Adrenal gland (tissue), 12 donors: ENCODE measurements around the gene ERCC3. TPM values are rescaled to one million over a fixed set of nuclear protein-coding genes. Genes with fewer than 3 reads are reported as not detected.

ENCODE experiments used
- DNase-seq, 7 donors: peaks; one replicate each; pipeline ENCODE4 v3.0.0-alpha.2; 2019 to 2020
- H3K27ac ChIP-seq, 5 donors: fragments of 200-600 bp; sonication (generic) in 4 of 5; 1 replicate in 3 of 5; 2 replicates in 2 of 5; pipeline versions ENCODE4 v1.5.1 to v1.8.0; 2016 to 2020; ENCODE audit warnings: mild to moderate bottlenecking in 1 of 5
- H3K27me3 ChIP-seq: fragments of 200-600 bp; 2 replicates; pipeline ENCODE4 v1.8.0; 2021
- H3K36me3 ChIP-seq, 2 donors: fragments of 200-600 bp; replicated peaks in 1 of 2; 1 replicate in 1 of 2; 2 replicates in 1 of 2; pipeline versions ENCODE4 v1.5.1 to v1.8.0; 2018 to 2022
- H3K4me1 ChIP-seq, 2 donors: fragments of 200-600 bp; replicated peaks in 1 of 2; 1 replicate in 1 of 2; 2 replicates in 1 of 2; pipeline versions ENCODE4 v1.5.1 to v1.8.0; 2018 to 2021
- H3K4me3 ChIP-seq, 4 donors: fragments of 200-600 bp; sonication (generic) in 3 of 4; one replicate each; pipeline ENCODE4 v1.5.1; 2016 to 2018
- H3K9me3 ChIP-seq, 3 donors: fragments of 200-600 bp; sonication (generic) in 1 of 3; replicated peaks in 1 of 3; 1 replicate in 2 of 3; 2 replicates in 1 of 3; pipeline versions ENCODE4 v1.5.1 to v1.8.0; 2016 to 2021
- POLR2A ChIP-seq, 2 donors: fragments of 450-650 bp; IDR thresholded peaks; one replicate each; pipeline ENCODE4 v1.6.1; 2017; ENCODE audit warnings: antibody characterized with exemption in 2 of 2, mild to moderate bottlenecking in 2 of 2, moderate library complexity in 1 of 2
- WGBS, 4 donors: extraction: QIAGEN DNeasy Blood & Tissue Kit in 2 of 4; methylation state at CpG; one replicate each; pipeline versions ENCODE4 v1.1.5 to v1.1.7; 2013 to 2017; 5-methylcytosine and 5-hydroxymethylcytosine counted together
- intact Hi-C, 2 donors: fragments of 100-400 bp; cut with DNase I; formaldehyde crosslinking; loops; one replicate each; pipeline versions ENCODE4 v1.14.1 to v1.15.0; 2022 to 2023
- polyA plus RNA-seq, 3 donors: library from polyadenylated mRNA; stranded (reverse); fragments of 200-250 nt in 2 of 3; fragments of 350-450 nt in 1 of 3; fragmentation: Illumina TruSeq in 1 of 3; extraction: RNeasy Lipid Tissue Mini Kit (QIAGEN cat#74804) in 1 of 3; gene quantifications; one replicate each; pipeline ENCODE4 v1.2.3, GENCODE V29; 2013 to 2014
- total RNA-seq, 9 donors: library from RNA; depleted of rRNA in 4 of 9; stranded (reverse); fragments of >200 nt in 4 of 9; fragments of 120-200 nt in 1 of 9; fragmentation: NEBNext Ultra II Directional in 1 of 9; extraction: Animal tissue kit (Norgen Biotek cat#: 25700) in 1 of 9; gene quantifications; one replicate each; pipeline versions ENCODE4 v1.1.0 to v1.2.4, GENCODE V29; 2013 to 2023
- TF ChIP-seq, protein P1 (sequence below), 6 experiments: fragments of 450-650 bp in 4 of 6; fragments of 200-600 bp in 2 of 6; sonication (generic) in 1 of 6; IDR thresholded peaks; 1 replicate in 5 of 6; 2 replicates in 1 of 6; pipeline versions ENCODE4 v1.5.1 to v1.8.0; 2016 to 2021; ENCODE audit warnings: antibody characterized with exemption in 6 of 6, mild to moderate bottlenecking in 2 of 6, moderate library complexity in 1 of 6
- donor health status: healthy with polysubstance abuse.
- donor health status: Bipolar disorder and iron deficiency.
- donor health status: DM: yes; HTN: yes; CAD: no.
- donor health status: DM: no; HTN: no; CAD: no.
- donor health status: DM: no; HTN: no; CAD: no.
- donor health status: DM: yes; HTN: yes; CAD: no.

ERCC3 gene
- total and polyA plus RNA-seq, 12 donors: 26.7 to 65.8 (median 37.5) TPM

DNA sequence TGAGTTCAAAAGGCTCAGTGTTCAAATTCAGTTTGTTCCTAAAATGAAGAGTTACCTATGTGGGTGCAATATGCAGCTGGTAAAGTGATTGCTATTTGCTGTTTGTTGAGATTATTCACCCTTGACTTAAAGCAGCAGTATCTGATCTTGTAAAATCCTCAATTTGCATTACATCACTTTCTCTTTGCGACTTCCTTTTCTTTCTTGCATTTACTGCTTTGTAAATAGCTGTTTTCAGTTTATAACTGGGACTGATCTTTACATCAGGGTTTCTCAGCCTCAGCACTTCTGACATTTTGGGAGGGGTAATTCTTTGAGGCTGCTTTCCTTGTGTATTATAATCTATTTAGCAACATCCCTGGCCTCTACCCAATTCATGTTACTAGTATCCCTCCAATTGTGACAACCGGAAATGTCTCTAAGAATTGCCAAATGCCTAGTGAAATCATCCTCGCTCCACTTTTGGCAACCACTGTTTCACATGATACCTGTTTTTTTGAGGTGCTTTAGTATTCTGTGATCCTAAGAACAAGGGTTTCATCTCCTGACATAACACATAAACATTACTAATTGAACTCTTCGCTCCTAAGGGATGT, 12.1 kb upstream of the ERCC3 start:
- TF ChIP-seq POLR2A (IDR thresholded peaks at IDR 0.05): no peak
- TF ChIP-seq, protein P1, sequence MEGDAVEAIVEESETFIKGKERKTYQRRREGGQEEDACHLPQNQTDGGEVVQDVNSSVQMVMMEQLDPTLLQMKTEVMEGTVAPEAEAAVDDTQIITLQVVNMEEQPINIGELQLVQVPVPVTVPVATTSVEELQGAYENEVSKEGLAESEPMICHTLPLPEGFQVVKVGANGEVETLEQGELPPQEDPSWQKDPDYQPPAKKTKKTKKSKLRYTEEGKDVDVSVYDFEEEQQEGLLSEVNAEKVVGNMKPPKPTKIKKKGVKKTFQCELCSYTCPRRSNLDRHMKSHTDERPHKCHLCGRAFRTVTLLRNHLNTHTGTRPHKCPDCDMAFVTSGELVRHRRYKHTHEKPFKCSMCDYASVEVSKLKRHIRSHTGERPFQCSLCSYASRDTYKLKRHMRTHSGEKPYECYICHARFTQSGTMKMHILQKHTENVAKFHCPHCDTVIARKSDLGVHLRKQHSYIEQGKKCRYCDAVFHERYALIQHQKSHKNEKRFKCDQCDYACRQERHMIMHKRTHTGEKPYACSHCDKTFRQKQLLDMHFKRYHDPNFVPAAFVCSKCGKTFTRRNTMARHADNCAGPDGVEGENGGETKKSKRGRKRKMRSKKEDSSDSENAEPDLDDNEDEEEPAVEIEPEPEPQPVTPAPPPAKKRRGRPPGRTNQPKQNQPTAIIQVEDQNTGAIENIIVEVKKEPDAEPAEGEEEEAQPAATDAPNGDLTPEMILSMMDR (IDR thresholded peaks at IDR 0.05): no peak
- no peak for DNase-seq
- Histone ChIP-seq H3K27me3 (no peaks in the 10 kb centered on the region), H3K36me3 (peaks cover 0 to 23% of the 10 kb centered on the region in 2 donors), H3K9me3 (no peaks in the 10 kb centered on the region), H3K27ac (no peak overlapping the region), H3K4me1 (no peaks in the 10 kb centered on the region), H3K4me3 (no peak overlapping the region)
- WGBS, 4 donors: 70 to 85% (median 85%) methylated on average over 4 of the region's 4 CpGs
- intact Hi-C loops: no loop called here

DNA sequence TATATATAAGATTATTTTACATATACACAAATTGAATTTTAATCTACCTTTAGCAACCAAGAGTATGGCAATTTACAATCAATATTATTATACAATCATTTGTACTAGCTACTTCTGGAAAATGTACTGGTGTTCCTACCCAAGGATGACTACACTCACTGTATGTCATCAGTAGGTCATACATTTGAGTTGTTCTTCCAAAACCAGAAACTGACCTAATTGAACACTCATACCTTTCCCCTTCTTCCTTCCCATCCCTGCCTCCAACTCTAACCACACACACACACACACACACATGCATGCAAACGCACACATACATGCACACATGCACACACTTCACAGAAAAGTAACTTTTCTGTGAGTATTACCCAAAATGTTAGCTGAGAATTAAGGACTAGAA, 8.2 kb upstream of the ERCC3 start:
- Histone ChIP-seq H3K9me3 (no peaks in the 10 kb centered on the region), H3K36me3 (peaks cover 0 to 6% of the 10 kb centered on the region in 2 donors), H3K4me1 (no peaks in the 10 kb centered on the region), H3K27ac (no peak overlapping the region), H3K27me3 (no peaks in the 10 kb centered on the region), H3K4me3 (no peak overlapping the region)
- TF ChIP-seq, protein P1 (IDR thresholded peaks at IDR 0.05): no peak
- TF ChIP-seq POLR2A (IDR thresholded peaks at IDR 0.05): no peak
- WGBS, 4 donors: 94 to 100% (median 96%) methylated on average over 1 of the region's 1 CpG
- intact Hi-C loops: no loop called here
- no peak for DNase-seq

DNA sequence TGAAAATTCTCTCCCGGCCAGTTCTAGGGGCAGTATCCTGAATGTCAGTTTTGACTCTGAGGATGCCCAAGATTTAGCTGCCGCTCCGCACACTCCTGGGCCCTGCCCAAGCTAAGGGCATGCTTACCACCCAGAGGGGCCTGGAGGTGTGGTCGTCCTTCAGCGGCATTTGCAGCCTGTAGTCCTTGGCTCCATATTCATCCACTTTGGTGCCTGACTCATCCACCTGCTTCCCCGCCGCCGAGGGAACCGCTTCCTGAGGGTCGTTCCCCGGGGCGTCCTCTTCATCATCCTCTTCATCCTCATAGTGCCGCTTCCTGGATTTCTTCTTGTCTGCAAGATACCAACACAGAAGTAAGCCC, 577 bp downstream of the ERCC3 start:
- DNase-seq: no peak
- Histone ChIP-seq H3K27ac (peak overlapping the region in 4 of 5 donors; percentile 54 to 90 (median 72)), H3K4me3 (peak overlapping the region; percentile 27 to 99 (median 96)), H3K9me3 (no peaks in the 10 kb centered on the region), H3K27me3 (no peaks in the 10 kb centered on the region), H3K4me1 (peaks cover 7 to 16% of the 10 kb centered on the region in 2 donors), H3K36me3 (peaks cover 0 to 44% of the 10 kb centered on the region in 2 donors)
- 9 to 24% (median 12%) methylated on average over 7 to 13 of the region's 13 CpGs for WGBS, 4 donors
- intact Hi-C loops: loop anchor here (10.0 kb wide), 2 partner anchors 229 to 249 kb away; no protein-coding TSS in a partner anchor
- TF ChIP-seq, protein P1 (IDR thresholded peaks at IDR 0.05): no peak
- no peak for TF ChIP-seq POLR2A (IDR thresholded peaks at IDR 0.05)

DNA sequence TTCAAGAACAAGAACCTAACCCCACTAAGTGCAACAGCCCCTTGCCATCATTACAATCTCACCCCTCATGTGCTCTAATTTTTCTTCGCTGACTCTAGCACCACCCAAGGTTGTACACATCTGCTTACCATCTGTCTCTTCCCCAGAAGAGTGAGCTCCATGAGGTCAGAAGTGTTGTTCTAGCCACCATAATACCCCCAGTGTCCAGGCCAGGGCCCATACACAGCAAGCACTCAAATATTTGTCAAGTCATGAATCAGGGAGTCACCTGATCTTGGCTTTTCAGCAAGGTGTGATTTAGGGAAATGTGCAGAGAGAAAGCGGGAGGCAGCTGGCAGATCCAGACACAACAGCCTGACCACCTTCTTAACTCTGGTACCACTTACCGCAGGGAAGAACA, 5.7 kb downstream of the ERCC3 start:
- Histone ChIP-seq H3K27me3 (no peaks in the 10 kb centered on the region), H3K4me3 (no peak overlapping the region), H3K27ac (no peak overlapping the region), H3K9me3 (no peaks in the 10 kb centered on the region), H3K36me3 (peaks cover 0 to 94% of the 10 kb centered on the region in 2 donors), H3K4me1 (peaks cover 5 to 8% of the 10 kb centered on the region in 2 donors)
- TF ChIP-seq, protein P1 (IDR thresholded peaks at IDR 0.05): no peak
- TF ChIP-seq POLR2A (IDR thresholded peaks at IDR 0.05): no peak
- intact Hi-C loops: no loop called here
- 94 to 97% (median 96%) methylated on average over 3 of the region's 3 CpGs for WGBS, 4 donors
- no peak for DNase-seq
